Neutrophil (primary cell): ENCODE measurements around the gene SHD.

Source experiments
- H3K27ac ChIP-seq: fragments of 200-600 bp; sonication (generic); 2 replicates; pipeline ENCODE4 v1.5.1; 2016; ENCODE audit warnings: mild to moderate bottlenecking, moderate library complexity
- H3K27me3 ChIP-seq: fragments of 200-600 bp; sonication (generic); 2 replicates; pipeline ENCODE4 v1.6.0; 2016; ENCODE audit warnings: mild to moderate bottlenecking
- H3K36me3 ChIP-seq: fragments of 200-600 bp; sonication (generic); 2 replicates; pipeline ENCODE4 v1.5.1; 2017
- H3K4me1 ChIP-seq, 2 experiments: fragments of 200-600 bp in 1 of 2; sonication (generic) in 1 of 2; 1 replicate in 1 of 2; 2 replicates in 1 of 2; pipeline versions ENCODE4 v1.5.1 to v1.6.1; 2013 to 2016; ENCODE audit warnings: low read depth in 1 of 2, low read length in 1 of 2, mild to moderate bottlenecking in 1 of 2, moderate library complexity in 1 of 2; ENCODE audit not compliant: control insufficient read depth in 1 of 2, insufficient read depth in 1 of 2
- H3K4me3 ChIP-seq, 2 experiments: fragments of 200-600 bp in 1 of 2; sonication (generic) in 1 of 2; 1 replicate in 1 of 2; 2 replicates in 1 of 2; pipeline ENCODE4 v1.5.1; 2013 to 2016; ENCODE audit warnings: low read depth in 1 of 2, low read length in 1 of 2, mild to moderate bottlenecking in 1 of 2, moderate library complexity in 1 of 2
- H3K9me3 ChIP-seq: fragments of 200-600 bp; sonication (generic); 2 replicates; pipeline ENCODE4 v1.5.1; 2016
- TF ChIP-seq, protein P1 (sequence below): fragments of 200-600 bp; sonication (generic); IDR thresholded peaks from 2 replicates; pipeline ENCODE4 v1.5.1; 2016; ENCODE audit warnings: antibody characterized with exemption

The SHD gene

DNA sequence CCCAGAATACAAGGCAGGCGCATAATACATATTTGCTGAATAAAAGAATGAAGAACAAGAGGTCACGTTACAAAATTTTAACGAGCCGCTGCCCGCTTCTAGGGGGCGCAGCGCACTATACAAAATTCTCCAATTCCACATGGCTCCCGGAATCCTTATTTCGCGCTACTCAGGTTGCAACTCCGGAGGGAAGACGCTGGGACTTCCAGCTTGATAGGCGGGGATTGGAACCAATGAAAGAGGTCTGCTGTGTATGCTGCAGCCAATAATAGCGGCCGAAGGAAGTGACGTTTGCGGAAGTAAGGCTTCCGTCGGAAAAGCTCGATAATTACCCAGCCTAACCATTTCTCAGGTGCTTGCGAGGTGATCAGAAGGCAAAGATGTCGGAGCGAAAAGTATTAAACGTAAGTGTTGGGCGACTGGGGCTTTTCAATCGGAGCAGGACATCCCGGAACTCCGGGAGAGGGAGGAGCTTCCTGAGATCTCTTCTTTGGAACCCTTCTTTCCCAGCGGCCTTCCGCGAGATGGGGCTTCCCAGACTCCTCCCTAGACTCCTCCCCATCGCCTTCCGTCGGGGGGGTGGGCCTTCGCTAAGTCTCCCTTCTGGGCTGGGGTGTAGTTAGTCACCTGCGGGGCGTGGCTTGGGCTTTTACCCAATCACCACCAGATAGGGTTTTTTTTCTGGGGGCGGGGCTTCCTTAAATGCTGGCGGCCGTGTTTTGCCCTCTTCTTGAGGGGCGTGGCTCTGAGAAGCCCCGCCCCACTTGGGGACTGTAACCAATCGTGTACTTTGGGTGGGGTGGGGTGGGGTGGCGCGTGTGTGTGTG lies 32.1 kb upstream of the SHD start, which contains the start of gene YJU2:
YJU2 (plus strand) TSS at position 314 of the 827 bp plus-strand sequence; CDS start at position 381, 67 bp downstream.
- Histone ChIP-seq H3K27me3 (peaks cover 13% of the 10 kb centered on the region), H3K27ac (peak within 1 kb of the TSS; percentile 99), H3K36me3 (peaks cover 29% of the 10 kb centered on the region), H3K4me3 (peak within 1 kb of the TSS; percentile 84 to 91), H3K9me3 (no peaks in the 10 kb centered on the region), H3K4me1 (peaks cover 7 to 10% of the 10 kb centered on the region in 2 experiments)
- TF ChIP-seq, protein P1, sequence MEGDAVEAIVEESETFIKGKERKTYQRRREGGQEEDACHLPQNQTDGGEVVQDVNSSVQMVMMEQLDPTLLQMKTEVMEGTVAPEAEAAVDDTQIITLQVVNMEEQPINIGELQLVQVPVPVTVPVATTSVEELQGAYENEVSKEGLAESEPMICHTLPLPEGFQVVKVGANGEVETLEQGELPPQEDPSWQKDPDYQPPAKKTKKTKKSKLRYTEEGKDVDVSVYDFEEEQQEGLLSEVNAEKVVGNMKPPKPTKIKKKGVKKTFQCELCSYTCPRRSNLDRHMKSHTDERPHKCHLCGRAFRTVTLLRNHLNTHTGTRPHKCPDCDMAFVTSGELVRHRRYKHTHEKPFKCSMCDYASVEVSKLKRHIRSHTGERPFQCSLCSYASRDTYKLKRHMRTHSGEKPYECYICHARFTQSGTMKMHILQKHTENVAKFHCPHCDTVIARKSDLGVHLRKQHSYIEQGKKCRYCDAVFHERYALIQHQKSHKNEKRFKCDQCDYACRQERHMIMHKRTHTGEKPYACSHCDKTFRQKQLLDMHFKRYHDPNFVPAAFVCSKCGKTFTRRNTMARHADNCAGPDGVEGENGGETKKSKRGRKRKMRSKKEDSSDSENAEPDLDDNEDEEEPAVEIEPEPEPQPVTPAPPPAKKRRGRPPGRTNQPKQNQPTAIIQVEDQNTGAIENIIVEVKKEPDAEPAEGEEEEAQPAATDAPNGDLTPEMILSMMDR, result no peak

DNA sequence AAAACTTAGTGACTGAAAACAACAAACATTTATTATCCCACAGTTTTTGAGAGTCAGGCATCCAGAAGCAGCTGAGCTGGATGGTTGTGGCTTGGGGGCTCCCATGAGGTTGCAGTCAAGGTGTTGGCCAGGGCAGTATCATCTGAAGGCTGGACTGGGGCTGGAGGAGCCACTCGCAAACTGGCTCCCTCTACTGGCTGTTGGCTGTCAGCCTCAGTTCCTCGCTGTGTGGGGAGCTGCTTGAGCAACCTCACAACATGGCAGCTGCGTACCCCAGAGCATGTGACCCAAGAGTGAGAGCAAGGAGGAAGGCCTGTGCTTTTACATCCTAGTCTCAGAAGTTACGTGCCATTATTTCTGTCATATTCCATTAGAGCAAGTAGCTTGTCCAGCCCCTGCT lies 22.5 kb upstream of the SHD start:
- no peak overlapping the region for H3K27ac ChIP-seq
- no peaks in the 10 kb centered on the region for H3K4me1 ChIP-seq
- H3K4me3 ChIP-seq, result no peak overlapping the region
- TF ChIP-seq, protein P1, result no peak
- H3K36me3 ChIP-seq, result peaks cover 93% of the 10 kb centered on the region
- H3K27me3 ChIP-seq, result no peaks in the 10 kb centered on the region
- H3K9me3 ChIP-seq, result no peaks in the 10 kb centered on the region

DNA sequence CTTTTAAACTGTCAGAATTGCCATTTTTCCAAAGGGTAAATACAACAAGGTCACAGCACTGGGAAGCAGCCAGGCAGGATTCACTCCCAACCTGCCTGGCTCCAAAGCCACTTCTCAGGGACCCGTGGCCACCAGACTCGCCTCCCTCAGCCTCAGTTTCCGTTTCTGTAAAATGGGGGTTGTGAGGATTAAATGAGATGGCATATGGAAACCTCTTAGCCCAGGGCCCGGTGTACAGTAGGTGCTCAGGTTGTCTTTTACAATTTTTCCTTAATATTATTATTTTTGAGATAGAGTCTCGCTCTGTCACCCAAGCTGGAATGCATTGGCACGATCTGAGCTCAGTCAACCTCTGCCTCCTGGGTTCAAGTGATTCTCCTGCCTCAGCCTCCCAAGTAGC lies 22.0 kb upstream of the SHD start:
- TF ChIP-seq, protein P1, result no peak
- Histone ChIP-seq H3K9me3 (no peaks in the 10 kb centered on the region), H3K27ac (no peak overlapping the region), H3K36me3 (peaks cover 93% of the 10 kb centered on the region), H3K4me3 (no peak overlapping the region), H3K27me3 (no peaks in the 10 kb centered on the region), H3K4me1 (no peaks in the 10 kb centered on the region)

DNA sequence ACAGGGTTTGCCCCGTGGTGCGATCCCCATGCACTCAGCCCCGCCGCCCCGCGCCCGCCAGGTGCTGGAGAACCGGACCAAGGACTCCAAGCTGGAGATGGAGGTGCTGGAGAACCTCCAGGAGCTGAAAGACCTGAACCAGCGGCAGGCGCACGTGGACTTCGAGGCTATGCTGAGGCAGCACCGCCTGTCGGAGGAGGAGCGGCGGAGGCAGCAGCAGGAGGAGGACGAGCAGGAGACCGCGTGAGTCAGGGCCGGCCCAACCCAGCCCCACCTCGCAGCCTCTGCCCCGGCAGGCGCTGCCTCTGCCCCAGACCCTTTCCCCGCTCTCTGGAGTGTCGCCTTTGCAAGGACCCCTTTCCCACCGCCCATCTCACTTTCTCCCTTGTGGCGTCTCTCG lies 20.9 kb upstream of the SHD start:
- Histone ChIP-seq H3K4me3 (no peak overlapping the region), H3K27ac (no peak overlapping the region), H3K27me3 (no peaks in the 10 kb centered on the region), H3K4me1 (no peaks in the 10 kb centered on the region), H3K36me3 (peaks cover 92% of the 10 kb centered on the region), H3K9me3 (no peaks in the 10 kb centered on the region)
- TF ChIP-seq, protein P1, result no peak

DNA sequence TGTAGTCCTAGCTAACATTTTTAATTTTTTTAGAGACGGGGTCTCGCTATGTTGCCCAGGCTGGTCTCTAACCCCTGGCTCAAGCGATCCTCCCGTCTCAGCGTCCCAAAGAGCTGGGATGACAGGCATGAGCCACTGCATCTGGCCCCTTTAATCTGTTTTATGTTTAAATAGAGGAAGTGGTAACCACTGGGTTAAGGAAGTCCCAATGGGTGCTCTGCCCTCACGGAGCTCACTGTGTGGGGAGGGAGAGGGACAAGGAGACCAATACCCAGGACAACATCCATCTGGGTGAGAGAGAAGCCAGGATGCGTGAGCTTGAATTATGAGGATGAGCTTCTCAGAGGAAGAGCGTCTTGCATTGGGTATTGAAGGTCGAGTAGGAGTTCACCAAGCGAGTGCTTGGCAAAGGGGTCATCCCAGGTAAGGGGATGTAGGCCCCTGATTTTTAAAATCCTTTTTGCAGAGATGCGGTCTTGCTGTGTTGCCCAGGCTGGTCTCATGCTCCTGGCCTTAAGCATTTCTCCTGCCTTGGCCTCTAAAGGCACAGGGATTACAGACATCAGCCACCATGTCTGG lies 18.4 kb upstream of the SHD start:
- Histone ChIP-seq H3K27ac (no peak overlapping the region), H3K9me3 (no peaks in the 10 kb centered on the region), H3K36me3 (peaks cover 90% of the 10 kb centered on the region), H3K4me1 (no peaks in the 10 kb centered on the region), H3K4me3 (no peak overlapping the region), H3K27me3 (no peaks in the 10 kb centered on the region)
- TF ChIP-seq, protein P1, result no peak
